CD14-positive monocyte (primary cell): ENCODE measurements around the gene ENOPH1. TPM values are rescaled to one million over a fixed set of nuclear protein-coding genes. Genes with fewer than 3 reads are reported as not detected.

Experiments
- DNase-seq, 3 donors: peaks; one replicate each; pipeline ENCODE4 v3.0.0-alpha.2; 2011 to 2022
- H2AFZ ChIP-seq: 2 replicates; pipeline ENCODE4 v1.6.0; 2012; ENCODE audit warnings: mild to moderate bottlenecking, low read depth, low read length, inconsistent platforms; ENCODE audit not compliant: insufficient read depth, poor library complexity, severe bottlenecking
- H3K27ac ChIP-seq, 2 donors: 1 replicate in 1 of 2; 2 replicates in 1 of 2; pipeline ENCODE4 v1.5.1; 2012 to 2013; ENCODE audit warnings: low read length in 2 of 2, control low read depth in 1 of 2, inconsistent platforms in 1 of 2, low read depth in 1 of 2, mild to moderate bottlenecking in 1 of 2
- H3K27me3 ChIP-seq, 2 donors: one replicate each; pipeline versions ENCODE4 v1.6.0 to v1.6.1; 2011 to 2013; ENCODE audit warnings: low read length in 2 of 2; ENCODE audit not compliant: control insufficient read depth in 2 of 2, insufficient read depth in 2 of 2
- H3K36me3 ChIP-seq, 2 donors: replicated peaks in 1 of 2; 1 replicate in 1 of 2; 2 replicates in 1 of 2; pipeline versions ENCODE4 v1.5.1 to v1.6.1; 2012 to 2013; ENCODE audit warnings: low read length in 2 of 2, control low read depth in 1 of 2, inconsistent platforms in 1 of 2, mild to moderate bottlenecking in 1 of 2; ENCODE audit not compliant: insufficient read depth in 2 of 2, control insufficient read depth in 1 of 2
- H3K4me1 ChIP-seq, 2 donors: 1 replicate in 1 of 2; 2 replicates in 1 of 2; pipeline versions ENCODE4 v1.5.1 to v1.6.1; 2012 to 2013; ENCODE audit warnings: low read length in 2 of 2, control low read depth in 1 of 2, inconsistent platforms in 1 of 2, mild to moderate bottlenecking in 1 of 2, moderate library complexity in 1 of 2; ENCODE audit not compliant: insufficient read depth in 2 of 2, control insufficient read depth in 1 of 2
- H3K4me2 ChIP-seq: replicated peaks from 2 replicates; pipeline ENCODE3; 2012; ENCODE audit warnings: low read length, moderate library complexity, mild to moderate bottlenecking; ENCODE audit not compliant: poor library complexity, severe bottlenecking; ENCODE audit errors: extremely low read depth
- H3K4me3 ChIP-seq, 3 experiments: fragments of 200-600 bp in 1 of 3; sonication (generic) in 1 of 3; replicated peaks in 1 of 3; 1 replicate in 2 of 3; 2 replicates in 1 of 3; pipeline ENCODE4 v1.5.1; 2011 to 2013; ENCODE audit warnings: low read length in 3 of 3, mild to moderate bottlenecking in 3 of 3, control low read depth in 2 of 3, low read depth in 2 of 3, inconsistent platforms in 1 of 3, moderate library complexity in 1 of 3
- H3K79me2 ChIP-seq: 2 replicates; pipeline ENCODE4 v1.6.0; 2012; ENCODE audit warnings: mild to moderate bottlenecking, control low read depth, inconsistent platforms, low read length, moderate library complexity; ENCODE audit not compliant: insufficient read depth
- H3K9ac ChIP-seq: 2 replicates; pipeline ENCODE4 v1.6.0; 2017; ENCODE audit warnings: low read length, mild to moderate bottlenecking; ENCODE audit not compliant: insufficient read depth, poor library complexity, severe bottlenecking
- H3K9me3 ChIP-seq, 2 donors: replicated peaks in 1 of 2; 1 replicate in 1 of 2; 2 replicates in 1 of 2; pipeline versions ENCODE4 v1.5.1 to v1.6.1; 2012 to 2013; ENCODE audit warnings: low read length in 2 of 2, control low read depth in 1 of 2; ENCODE audit not compliant: control insufficient read depth in 1 of 2, insufficient read depth in 1 of 2
- H4K20me1 ChIP-seq: 2 replicates; pipeline ENCODE4 v1.6.0; 2012; ENCODE audit warnings: mild to moderate bottlenecking, low read length, control low read depth, moderate library complexity; ENCODE audit not compliant: insufficient read depth
- H3K27ac Mint-ChIP-seq, 7 donors: one replicate each; pipeline ENCODE4 v1.8.0; 2020; ENCODE audit warnings: mild to moderate bottlenecking in 7 of 7, mixed read lengths in 7 of 7, moderate library complexity in 6 of 7, inconsistent platforms in 2 of 7
- H3K27me3 Mint-ChIP-seq, 3 donors: one replicate each; pipeline ENCODE4 v1.8.0; 2021 to 2022; ENCODE audit warnings: low read depth in 3 of 3, mild to moderate bottlenecking in 3 of 3, mixed read lengths in 3 of 3, moderate library complexity in 3 of 3, inconsistent platforms in 1 of 3
- H3K36me3 Mint-ChIP-seq, 2 donors: one replicate each; pipeline ENCODE4 v1.8.0; 2020; ENCODE audit warnings: mixed read lengths in 2 of 2, inconsistent platforms in 1 of 2, mild to moderate bottlenecking in 1 of 2
- H3K4me1 Mint-ChIP-seq: one replicate; pipeline ENCODE4 v1.8.0; 2020; ENCODE audit warnings: mild to moderate bottlenecking, mixed read lengths
- H3K4me3 Mint-ChIP-seq, 2 donors: one replicate each; pipeline ENCODE4 v1.8.0; 2020; ENCODE audit warnings: mild to moderate bottlenecking in 2 of 2, mixed read lengths in 2 of 2, moderate library complexity in 1 of 2
- H3K9me3 Mint-ChIP-seq, 7 donors: one replicate each; pipeline ENCODE4 v1.8.0; 2020 to 2022; ENCODE audit warnings: mixed read lengths in 7 of 7, mild to moderate bottlenecking in 6 of 7, moderate library complexity in 6 of 7, inconsistent platforms in 2 of 7
- WGBS: methylation state at CpG from one replicate; pipeline ENCODE4 v1.1.5; 2013; ENCODE audit warnings: missing lambda C conversion rate; ENCODE audit not compliant: insufficient coverage; 5-methylcytosine and 5-hydroxymethylcytosine counted together
- intact Hi-C, 2 donors: fragments of 100-400 bp; cut with micrococcal nuclease; formaldehyde crosslinking; loops; one replicate each; pipeline versions ENCODE4 v1.15.0 to v1.15.1; 2023
- polyA plus RNA-seq, 3 donors: library from polyadenylated mRNA; depleted of rRNA in 1 of 3; unstranded in 2 of 3; stranded (reverse) in 1 of 3; fragments of 300-500 nt in 2 of 3; fragments of >200 nt in 1 of 3; fragmentation: Illumina TruSeq in 2 of 3; gene quantifications; 1 replicate in 2 of 3; 2 replicates in 1 of 3; pipeline ENCODE4 v1.2.3, GENCODE V29; 2012 to 2021
- TF ChIP-seq, protein P1 (sequence below): fragments of 200-600 bp; IDR thresholded peaks from one replicate; pipeline ENCODE4 v1.8.0; 2022; ENCODE audit warnings: antibody characterized with exemption, mild to moderate bottlenecking

ENOPH1 gene
- polyA plus RNA-seq, 3 donors = 6.1 to 23.4 (median 22.0) TPM

DNA sequence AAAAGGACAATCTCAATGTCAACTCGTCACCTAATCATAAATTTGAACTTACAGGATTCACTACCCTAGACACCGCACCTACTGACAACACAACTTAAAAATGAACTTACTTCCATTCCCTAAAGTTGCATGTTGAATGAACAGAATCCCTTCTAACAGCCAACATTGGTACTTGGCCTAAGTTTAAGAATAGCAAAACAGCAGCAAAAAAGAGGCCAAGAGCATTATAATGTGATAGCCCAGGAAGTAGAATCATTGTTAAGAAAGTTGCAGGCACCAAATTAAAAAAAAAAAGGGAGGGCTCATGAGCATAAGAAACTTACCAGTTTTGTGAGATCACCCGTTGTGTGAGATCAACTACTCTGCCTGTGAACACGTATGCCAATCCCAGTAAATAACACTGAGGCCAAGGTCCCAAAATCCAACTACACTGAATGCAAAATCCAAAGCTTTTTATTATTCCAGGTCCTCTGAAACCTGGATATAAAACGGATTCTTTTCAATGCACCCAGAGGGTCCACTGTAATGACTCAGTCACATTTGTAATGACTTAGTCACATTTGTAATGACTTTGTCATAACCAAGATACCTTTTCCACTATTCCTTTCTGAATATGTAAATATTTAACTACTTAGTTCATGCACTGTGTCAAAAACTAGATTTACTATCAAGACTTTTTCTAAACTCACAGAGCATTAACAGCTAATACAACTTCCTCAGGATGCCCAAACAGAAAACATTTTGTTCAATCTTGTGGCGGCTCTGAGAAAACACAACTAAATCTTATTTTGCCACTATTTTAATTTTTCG lies 6.9 kb upstream of the ENOPH1 start:
- no peak overlapping the region for H3K9ac ChIP-seq
- Mint-ChIP-seq H3K27ac (no peak overlapping the region), H3K4me3 (no peak overlapping the region), H3K9me3 (no peaks in the 10 kb centered on the region), H3K36me3 (peaks cover 50 to 56% of the 10 kb centered on the region in 2 donors), H3K27me3 (no peaks in the 10 kb centered on the region), H3K4me1 (peaks cover 21% of the 10 kb centered on the region)
- H2AFZ ChIP-seq = no peak overlapping the region
- no peaks in the 10 kb centered on the region for H3K9me3 ChIP-seq
- H3K79me2 ChIP-seq = peaks cover 38% of the 10 kb centered on the region
- DNase-seq = no peak
- 100% methylated on average over 1 of the region's 7 CpGs for WGBS
- no peak overlapping the region for H3K27ac ChIP-seq
- no peak overlapping the region for H3K4me2 ChIP-seq
- peaks cover 67% of the 10 kb centered on the region for H4K20me1 ChIP-seq
- peaks cover 45 to 61% of the 10 kb centered on the region in 2 donors for H3K36me3 ChIP-seq
- no peak overlapping the region for H3K4me3 ChIP-seq
- TF ChIP-seq, protein P1, sequence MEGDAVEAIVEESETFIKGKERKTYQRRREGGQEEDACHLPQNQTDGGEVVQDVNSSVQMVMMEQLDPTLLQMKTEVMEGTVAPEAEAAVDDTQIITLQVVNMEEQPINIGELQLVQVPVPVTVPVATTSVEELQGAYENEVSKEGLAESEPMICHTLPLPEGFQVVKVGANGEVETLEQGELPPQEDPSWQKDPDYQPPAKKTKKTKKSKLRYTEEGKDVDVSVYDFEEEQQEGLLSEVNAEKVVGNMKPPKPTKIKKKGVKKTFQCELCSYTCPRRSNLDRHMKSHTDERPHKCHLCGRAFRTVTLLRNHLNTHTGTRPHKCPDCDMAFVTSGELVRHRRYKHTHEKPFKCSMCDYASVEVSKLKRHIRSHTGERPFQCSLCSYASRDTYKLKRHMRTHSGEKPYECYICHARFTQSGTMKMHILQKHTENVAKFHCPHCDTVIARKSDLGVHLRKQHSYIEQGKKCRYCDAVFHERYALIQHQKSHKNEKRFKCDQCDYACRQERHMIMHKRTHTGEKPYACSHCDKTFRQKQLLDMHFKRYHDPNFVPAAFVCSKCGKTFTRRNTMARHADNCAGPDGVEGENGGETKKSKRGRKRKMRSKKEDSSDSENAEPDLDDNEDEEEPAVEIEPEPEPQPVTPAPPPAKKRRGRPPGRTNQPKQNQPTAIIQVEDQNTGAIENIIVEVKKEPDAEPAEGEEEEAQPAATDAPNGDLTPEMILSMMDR = no peak
- H3K4me1 ChIP-seq = peaks cover 12 to 24% of the 10 kb centered on the region in 2 donors
- intact Hi-C loops = no loop called here
- H3K27me3 ChIP-seq = no peaks in the 10 kb centered on the region

DNA sequence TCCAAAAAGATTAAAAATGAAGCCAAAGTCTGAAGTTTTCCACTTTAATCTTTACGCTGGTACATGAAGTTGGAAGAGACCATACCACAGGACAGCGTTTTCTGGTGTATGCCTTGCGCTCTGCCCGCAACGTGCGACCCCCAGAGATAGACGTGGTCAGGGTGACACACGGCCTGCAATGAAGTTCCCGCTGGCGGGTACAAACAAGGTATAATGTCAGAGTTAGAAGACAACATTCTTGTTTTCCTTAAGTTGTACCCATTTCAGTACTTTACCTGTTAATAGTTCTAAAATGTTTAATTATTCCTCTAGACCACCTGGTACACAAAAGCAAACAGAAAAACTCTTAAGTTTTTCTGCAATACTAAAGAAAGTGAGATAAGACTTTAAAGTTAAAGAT lies 4.9 kb upstream of the ENOPH1 start:
- Histone ChIP-seq H3K4me3 (no peak overlapping the region), H4K20me1 (peaks cover 72% of the 10 kb centered on the region), H3K4me1 (peaks cover 12 to 24% of the 10 kb centered on the region in 2 donors), H3K4me2 (no peak overlapping the region), H3K27me3 (no peaks in the 10 kb centered on the region), H3K36me3 (peaks cover 45 to 61% of the 10 kb centered on the region in 2 donors), H3K27ac (no peak overlapping the region), H2AFZ (no peak overlapping the region), H3K9me3 (no peaks in the 10 kb centered on the region), H3K9ac (no peak overlapping the region), H3K79me2 (peaks cover 47% of the 10 kb centered on the region)
- H3K27ac Mint-ChIP-seq = no peak overlapping the region
- H3K4me3 Mint-ChIP-seq = no peak overlapping the region
- no peak for DNase-seq
- intact Hi-C loops = loop anchor here in 1 of 2 donors (5.0 kb wide), 1 partner anchor 138 kb away; no protein-coding TSS in a partner anchor
- H3K36me3 Mint-ChIP-seq = peaks cover 50 to 56% of the 10 kb centered on the region in 2 donors
- peaks cover 20% of the 10 kb centered on the region for H3K4me1 Mint-ChIP-seq
- 100% methylated on average over 4 of the region's 10 CpGs for WGBS
- no peaks in the 10 kb centered on the region for H3K9me3 Mint-ChIP-seq
- TF ChIP-seq, protein P1 = no peak
- H3K27me3 Mint-ChIP-seq = no peaks in the 10 kb centered on the region
